GM19438 (cell line): ENCODE results near the gene POLE2.
"Not testable (repeated sequence)": the region's sequence is repeated elsewhere in the genome, so short reads cannot be mapped to it uniquely, and the experiment has no call there.

Experiments
- ATAC-seq: cut with Tn5 transposase; IDR thresholded peaks from one replicate; pipeline ENCODE4 v1.9.1; 2021; ENCODE audit warnings: low read depth; ENCODE audit not compliant: unreplicated experiment

POLE2 gene

DNA sequence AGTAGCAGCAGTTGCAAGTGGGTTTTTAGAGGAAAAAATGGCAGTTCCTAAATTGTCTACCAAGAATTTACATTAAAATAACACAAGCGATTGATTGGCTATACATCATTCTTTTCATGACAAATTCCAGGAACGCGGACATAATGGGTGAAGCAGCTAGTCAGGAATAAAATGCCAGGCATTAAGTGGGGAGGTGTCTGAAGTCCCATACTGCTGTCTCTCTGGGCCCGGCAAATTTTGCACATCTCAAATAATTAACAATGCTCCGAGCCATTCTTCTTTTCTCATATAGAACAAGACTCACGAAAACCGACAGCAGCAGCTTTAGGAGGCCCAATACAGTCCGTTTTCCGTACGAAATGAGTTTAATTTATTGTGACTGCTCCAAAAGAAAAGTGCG, 68.3 kb downstream of the POLE2 start:
- no peak for ATAC-seq

DNA sequence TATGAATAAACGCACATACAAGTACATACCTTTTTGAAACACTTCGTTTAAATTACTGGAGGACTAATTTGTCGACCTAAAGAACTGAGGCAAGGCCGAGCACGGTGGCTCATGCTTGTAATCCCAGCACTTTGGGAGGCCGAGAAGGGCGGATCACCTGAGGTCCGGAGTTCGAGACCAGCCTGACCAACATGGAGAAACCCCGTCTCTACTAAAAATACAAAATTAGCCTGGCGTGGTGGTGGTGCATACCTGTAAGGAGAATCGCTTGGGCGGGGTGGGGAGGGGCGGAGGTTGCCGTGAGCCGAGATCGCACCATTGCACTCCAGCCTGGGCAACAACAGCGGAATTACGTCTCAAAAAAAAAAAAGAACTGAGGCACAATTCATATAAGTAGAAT, 68.7 kb downstream of the POLE2 start:
- ATAC-seq: not testable (repeated sequence)

DNA sequence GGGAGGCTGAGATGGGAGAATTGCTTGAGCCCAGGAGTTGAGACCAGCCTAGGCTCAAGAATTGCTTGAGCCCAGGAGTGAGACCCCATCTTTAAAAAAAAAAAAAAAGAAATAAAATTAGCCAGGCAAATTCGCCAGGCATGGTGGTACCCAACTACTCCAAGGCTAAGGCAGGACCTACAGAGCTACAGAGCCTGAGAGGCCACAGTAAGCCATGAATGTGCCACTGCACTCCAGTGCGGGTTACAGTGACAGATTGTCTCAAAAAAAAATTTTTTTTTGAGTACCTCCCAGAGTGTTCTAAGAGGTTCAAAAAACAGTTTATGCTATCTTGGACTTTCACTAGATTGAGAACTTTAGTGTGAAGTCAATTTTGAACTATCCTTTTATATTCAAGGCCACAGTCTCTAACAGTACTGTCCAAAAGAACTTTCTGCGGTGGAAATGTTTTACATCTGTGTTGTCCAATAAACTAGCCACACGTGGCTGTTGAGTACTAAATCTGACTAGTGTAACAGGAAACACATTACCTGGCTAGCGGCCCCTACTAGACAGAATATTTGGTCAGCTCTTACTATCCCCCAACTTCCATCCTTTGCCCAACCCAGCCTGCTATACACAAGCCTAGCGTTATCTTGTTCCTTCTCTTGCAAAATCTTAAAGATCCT, 70.0 kb downstream of the POLE2 start:
- ATAC-seq: no peak

DNA sequence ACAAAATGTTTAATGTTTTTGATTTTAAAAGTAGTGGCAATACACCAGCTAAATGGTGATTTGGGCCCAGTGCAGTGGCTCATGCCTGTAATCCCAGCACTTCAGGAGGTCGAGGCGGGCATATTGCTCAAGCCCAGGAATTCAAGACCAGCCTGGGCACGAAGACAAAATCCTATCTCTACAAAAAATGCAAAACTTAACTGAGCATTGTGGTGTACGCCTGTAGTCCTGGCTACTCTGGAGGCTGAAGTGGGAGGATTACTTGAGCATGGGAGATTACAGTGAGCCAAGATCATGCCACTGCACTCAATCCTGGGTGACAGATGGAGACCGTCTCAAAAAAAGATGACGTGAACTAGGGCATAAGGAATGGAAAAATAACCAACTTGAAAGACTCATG, 72.2 kb downstream of the POLE2 start:
- ATAC-seq: no peak

DNA sequence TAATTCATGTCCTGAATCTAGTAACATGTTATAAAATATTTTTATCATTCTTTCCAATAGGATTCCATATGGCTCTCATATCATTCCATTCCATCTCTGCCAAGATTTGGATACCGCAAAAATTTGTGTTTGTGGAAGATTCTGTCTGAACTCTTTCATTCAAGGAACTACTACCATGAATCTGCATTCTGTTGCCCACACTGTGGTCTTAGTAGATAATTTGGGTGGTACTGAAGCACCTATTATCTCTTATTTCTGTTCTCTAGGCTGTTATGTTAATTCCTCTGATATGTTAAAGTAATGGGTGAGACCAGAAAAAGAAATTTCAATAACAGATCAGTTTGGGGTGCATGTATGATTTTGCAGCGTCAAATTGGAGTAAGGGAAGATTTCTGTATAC, 73.8 kb downstream of the POLE2 start:
- ATAC-seq: no peak

DNA sequence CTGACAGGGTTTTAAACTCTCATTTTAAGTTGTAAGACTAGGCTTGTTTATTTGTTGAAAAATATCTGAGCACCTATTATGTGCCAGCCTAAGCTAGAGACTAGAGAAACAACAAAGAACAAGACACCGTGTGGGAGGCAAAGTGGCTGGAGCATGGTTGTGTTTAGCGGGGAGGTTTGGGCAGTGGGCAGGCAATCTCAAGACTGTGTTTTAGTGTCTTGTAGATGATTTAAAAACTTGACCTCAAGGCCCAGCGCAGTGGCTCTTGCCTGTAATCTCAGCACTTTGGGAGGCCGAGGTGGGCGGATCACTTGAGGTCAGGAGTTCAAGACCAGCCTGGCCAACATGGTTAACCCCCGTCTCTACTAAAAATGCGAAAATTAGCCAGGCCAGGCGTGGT, 75.3 kb downstream of the POLE2 start:
- no peak for ATAC-seq

DNA sequence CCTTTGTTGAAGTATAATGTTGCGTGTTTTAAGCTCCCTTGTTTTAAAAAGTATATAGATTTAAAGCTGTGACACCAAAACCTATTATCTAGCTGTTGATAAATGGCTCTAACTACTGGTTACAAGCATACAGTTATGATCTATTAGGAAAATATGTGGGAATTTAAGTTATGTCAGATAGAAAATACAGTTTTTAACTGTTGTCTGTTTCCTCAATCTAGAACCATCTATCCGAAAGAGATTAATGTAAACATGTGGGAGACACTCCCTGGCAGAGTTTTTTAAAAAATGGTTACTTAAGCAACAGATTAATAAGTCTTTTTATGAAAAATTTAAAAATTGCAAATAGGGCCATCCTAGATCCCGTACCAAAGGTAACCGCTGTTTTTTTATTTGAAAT, 75.8 kb downstream of the POLE2 start:
- no peak for ATAC-seq

DNA sequence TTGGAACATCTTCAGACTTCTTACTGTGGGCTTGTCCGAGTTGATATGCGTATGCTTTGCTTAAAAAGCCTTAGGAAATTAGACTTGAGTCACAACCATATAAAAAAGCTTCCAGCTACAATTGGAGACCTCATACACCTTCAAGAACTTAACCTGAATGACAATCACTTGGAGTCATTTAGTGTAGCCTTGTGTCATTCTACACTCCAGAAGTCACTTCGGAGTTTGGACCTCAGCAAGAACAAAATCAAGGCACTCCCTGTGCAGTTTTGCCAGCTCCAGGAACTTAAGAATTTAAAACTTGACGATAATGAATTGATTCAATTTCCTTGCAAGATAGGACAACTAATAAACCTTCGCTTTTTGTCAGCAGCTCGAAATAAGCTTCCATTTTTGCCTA, 80.4 kb downstream of the POLE2 start:
- ATAC-seq: no peak

DNA sequence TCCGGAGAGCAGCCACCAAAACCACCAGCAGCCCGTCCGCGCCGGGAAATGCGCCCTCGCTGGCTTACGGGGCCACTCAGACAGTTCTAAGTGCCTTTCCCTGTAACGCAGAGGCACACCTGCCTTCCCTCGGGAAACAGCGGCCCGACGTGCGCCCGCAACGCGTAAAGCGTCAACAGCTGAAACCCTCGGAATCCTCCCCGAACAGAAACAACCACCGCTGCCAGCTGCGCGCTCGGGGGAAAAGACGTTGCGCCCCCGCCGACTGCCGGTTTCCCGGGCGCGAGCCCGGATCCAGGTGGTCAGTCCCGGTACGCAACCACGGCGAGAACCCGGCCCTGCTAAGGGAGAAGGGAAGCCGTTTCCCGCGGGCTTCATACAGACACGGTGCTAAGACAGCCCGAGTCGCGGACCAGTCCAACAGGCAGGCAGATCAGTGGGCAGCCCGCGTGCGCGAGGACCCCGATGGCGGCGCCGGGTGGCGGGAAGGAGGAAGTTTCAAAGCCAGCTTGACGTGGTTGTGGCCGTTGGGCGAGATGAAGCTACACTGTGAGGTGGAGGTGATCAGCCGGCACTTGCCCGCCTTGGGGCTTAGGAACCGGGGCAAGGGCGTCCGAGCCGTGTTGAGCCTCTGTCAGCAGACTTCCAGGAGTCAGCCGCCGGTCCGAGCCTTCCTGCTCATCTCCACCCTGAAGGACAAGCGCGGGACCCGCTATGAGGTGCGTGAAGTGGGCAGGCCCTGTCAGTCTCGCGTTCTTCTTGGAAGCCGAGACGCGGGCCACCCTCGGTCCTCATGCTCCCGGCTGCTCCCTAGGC, 89.3 kb downstream of the POLE2 start, which contains the start of gene LRR1:
LRR1 (plus strand) TSS at position 456 of the 816 bp plus-strand sequence; CDS start at position 537, 81 bp downstream.
- peak; percentile 38 for ATAC-seq

DNA sequence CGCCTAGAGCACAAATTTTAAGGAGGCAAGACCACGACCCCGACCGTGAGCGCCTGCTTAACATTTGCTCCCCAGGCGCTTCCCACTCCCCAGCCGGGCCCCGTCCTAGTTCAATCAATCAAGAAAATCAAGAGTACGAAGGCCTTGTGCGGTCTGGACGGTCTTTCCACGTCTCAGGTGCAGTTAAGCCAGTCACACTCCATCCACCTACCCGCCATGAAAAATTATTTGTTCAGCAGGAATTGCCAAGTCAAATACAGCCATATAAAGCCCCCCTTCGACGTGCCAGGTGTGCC, 89.9 kb downstream of the POLE2 start:
- ATAC-seq: peak; percentile 0

DNA sequence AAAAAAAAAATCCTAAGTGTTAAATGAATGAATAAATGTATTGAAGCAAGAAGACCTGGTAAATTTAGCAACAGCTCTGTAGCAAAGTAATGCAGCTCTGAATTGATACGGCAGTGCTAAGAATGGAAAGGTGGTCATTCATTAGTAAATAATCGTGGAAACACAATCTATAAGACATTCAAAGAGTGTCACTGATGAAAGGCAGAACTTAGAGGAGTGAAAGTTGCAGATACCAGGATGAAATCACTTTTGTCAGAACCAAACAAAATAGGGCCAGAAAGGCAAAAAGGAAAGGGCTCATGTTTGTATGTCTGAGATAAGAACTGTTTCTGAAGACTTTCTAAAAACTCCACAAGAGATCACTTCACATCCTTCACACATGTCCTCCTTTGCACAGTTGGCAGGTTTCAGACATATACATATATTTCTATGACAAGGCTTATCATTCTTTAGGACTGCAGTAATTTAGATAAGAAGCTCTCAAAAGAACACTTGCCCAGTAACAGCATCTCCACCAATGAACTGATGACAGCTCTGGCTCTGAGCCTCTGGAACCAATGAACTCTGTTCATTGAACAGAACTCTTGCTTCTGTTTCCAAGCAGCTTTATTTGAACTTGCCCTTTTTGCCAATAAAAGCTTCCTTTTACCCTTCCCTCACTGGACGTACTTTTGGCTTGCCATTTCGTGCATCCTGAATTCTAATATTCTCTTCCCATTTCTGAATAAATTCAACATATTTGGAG, 93.5 kb downstream of the POLE2 start:
- ATAC-seq: no peak
